ENCODE results near the gene CELA2A.

CELA2A gene

DNA sequence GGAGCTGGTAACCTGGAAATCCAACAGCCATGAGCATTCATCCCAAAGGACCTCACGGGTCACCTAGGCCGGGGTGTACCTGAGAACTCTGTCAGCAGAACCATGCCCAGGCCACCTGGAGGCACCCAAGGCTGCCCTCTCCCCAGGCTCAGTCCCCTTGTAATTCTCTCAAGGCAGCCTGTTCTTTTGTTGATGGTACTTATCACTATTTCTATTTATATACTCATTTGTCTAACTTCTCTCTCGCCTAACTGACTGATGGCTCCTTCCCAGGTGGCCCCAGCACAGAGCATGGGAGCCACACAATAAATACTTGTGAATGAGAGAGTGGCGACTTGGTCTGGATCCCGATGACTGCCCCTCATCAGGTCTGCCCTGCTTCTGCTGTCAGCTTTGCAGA lies 50.7 kb downstream of the CELA2A start:
- no peak for TF ChIP-seq TAF1 (IDR thresholded peaks at IDR 0.05; ENCODE audit: low read depth)
- TF ChIP-seq EP300 (IDR thresholded peaks at IDR 0.05; ENCODE audit: borderline replicate concordance): no peak
- no peak for TF ChIP-seq EGR1 (IDR thresholded peaks at IDR 0.05)
- no peak for TF ChIP-seq ZBTB7A (IDR thresholded peaks at IDR 0.05; ENCODE audit: low read depth)
- TF ChIP-seq RAD21 (IDR thresholded peaks at IDR 0.05; ENCODE audit: low read depth): no peak
- TF ChIP-seq TCF12 (IDR thresholded peaks at IDR 0.05; ENCODE audit: low read depth): no peak
- TF ChIP-seq, protein P1, sequence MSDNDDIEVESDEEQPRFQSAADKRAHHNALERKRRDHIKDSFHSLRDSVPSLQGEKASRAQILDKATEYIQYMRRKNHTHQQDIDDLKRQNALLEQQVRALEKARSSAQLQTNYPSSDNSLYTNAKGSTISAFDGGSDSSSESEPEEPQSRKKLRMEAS (IDR thresholded peaks at IDR 0.05): no peak
- TF ChIP-seq, protein P2, sequence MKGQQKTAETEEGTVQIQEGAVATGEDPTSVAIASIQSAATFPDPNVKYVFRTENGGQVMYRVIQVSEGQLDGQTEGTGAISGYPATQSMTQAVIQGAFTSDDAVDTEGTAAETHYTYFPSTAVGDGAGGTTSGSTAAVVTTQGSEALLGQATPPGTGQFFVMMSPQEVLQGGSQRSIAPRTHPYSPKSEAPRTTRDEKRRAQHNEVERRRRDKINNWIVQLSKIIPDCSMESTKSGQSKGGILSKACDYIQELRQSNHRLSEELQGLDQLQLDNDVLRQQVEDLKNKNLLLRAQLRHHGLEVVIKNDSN (IDR thresholded peaks at IDR 0.05): no peak

DNA sequence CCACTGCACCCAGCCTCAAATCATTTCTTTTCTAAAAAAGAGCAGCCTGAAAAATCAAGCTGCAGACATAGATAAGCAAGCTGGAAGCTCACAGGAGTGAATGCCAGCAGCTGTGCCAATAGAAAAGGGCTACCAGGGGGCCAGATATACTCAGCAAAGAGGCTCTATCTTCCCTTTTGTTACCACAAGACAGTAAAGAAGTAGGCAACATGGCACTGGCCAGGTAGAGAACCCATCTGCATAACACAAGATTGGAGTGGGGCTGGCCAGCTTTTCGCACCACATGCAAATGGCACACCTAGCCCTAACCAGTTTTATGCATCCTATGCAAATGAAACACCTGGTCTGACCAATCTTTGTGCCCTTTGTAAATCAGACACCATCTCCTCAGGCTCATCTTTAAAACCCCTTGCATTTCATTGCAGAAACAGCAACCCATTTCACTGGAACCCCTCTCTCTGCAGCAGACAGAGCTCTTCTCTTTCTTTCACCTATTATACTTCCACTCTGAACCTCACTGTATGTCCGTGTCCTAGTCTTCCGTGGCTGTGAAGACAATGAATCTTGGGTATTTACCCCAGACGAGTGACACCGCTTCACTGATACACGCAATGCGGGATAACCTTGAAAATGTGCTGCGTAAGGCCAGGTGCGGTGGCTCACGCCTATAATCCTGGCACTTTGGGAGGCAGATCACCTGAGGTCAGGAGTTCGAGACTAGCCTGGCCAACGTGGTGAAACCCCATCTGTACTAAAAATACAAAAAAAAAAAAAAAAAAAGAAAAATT lies 52.4 kb downstream of the CELA2A start:
- TF ChIP-seq EGR1 (IDR thresholded peaks at IDR 0.05): no peak
- TF ChIP-seq, protein P3, sequence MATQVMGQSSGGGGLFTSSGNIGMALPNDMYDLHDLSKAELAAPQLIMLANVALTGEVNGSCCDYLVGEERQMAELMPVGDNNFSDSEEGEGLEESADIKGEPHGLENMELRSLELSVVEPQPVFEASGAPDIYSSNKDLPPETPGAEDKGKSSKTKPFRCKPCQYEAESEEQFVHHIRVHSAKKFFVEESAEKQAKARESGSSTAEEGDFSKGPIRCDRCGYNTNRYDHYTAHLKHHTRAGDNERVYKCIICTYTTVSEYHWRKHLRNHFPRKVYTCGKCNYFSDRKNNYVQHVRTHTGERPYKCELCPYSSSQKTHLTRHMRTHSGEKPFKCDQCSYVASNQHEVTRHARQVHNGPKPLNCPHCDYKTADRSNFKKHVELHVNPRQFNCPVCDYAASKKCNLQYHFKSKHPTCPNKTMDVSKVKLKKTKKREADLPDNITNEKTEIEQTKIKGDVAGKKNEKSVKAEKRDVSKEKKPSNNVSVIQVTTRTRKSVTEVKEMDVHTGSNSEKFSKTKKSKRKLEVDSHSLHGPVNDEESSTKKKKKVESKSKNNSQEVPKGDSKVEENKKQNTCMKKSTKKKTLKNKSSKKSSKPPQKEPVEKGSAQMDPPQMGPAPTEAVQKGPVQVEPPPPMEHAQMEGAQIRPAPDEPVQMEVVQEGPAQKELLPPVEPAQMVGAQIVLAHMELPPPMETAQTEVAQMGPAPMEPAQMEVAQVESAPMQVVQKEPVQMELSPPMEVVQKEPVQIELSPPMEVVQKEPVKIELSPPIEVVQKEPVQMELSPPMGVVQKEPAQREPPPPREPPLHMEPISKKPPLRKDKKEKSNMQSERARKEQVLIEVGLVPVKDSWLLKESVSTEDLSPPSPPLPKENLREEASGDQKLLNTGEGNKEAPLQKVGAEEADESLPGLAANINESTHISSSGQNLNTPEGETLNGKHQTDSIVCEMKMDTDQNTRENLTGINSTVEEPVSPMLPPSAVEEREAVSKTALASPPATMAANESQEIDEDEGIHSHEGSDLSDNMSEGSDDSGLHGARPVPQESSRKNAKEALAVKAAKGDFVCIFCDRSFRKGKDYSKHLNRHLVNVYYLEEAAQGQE (IDR thresholded peaks at IDR 0.05; ENCODE audit: low read depth): no peak
- no peak for TF ChIP-seq CEBPB (IDR thresholded peaks at IDR 0.05)
- TF ChIP-seq, protein P2 (IDR thresholded peaks at IDR 0.05): no peak
- TF ChIP-seq, protein P1 (IDR thresholded peaks at IDR 0.05): no peak
- TF ChIP-seq EP300 (IDR thresholded peaks at IDR 0.05; ENCODE audit: borderline replicate concordance): no peak
- TF ChIP-seq RAD21 (IDR thresholded peaks at IDR 0.05; ENCODE audit: low read depth): no peak
- TF ChIP-seq TCF12 (IDR thresholded peaks at IDR 0.05; ENCODE audit: low read depth): no peak
- TF ChIP-seq CREB1 (IDR thresholded peaks at IDR 0.05; ENCODE audit: low read depth): no peak
- no peak for TF ChIP-seq FOXM1 (IDR thresholded peaks at IDR 0.05; ENCODE audit: borderline replicate concordance, low read depth)
- no peak for TF ChIP-seq TAF1 (IDR thresholded peaks at IDR 0.05; ENCODE audit: low read depth)
- TF ChIP-seq YY1 (IDR thresholded peaks at IDR 0.05; ENCODE audit: low read depth): no peak
- no peak for TF ChIP-seq ZBTB7A (IDR thresholded peaks at IDR 0.05; ENCODE audit: low read depth)
- no peak for TF ChIP-seq TEAD4 (IDR thresholded peaks at IDR 0.05)
- TF ChIP-seq NFIC (IDR thresholded peaks at IDR 0.05): no peak

DNA sequence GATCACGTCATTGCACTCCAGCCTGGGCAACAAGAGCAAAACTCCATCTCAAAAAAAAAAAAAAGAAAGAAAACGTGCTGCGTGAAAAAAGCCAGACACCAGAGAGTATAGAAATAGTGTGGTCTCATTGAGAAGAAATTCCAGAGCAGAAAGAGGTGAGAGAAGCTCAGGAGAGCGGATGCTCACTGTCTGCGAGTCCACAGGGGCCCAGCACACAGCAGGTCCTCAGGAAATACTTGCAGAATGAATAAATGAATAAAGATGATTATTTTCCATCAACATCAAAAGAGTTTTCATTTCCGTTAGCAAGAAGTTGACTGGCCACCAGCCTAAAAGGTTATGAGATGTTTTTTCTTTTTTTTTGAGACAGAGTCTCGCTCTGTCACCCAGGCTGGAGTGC lies 53.1 kb downstream of the CELA2A start:
- TF ChIP-seq RAD21 (IDR thresholded peaks at IDR 0.05; ENCODE audit: low read depth): no peak
- no peak for TF ChIP-seq NFIC (IDR thresholded peaks at IDR 0.05)
- TF ChIP-seq CREB1 (IDR thresholded peaks at IDR 0.05; ENCODE audit: low read depth): no peak
- TF ChIP-seq ZBTB7A (IDR thresholded peaks at IDR 0.05; ENCODE audit: low read depth): no peak
- no peak for TF ChIP-seq EGR1 (IDR thresholded peaks at IDR 0.05)
- TF ChIP-seq YY1 (IDR thresholded peaks at IDR 0.05; ENCODE audit: low read depth): no peak
- TF ChIP-seq CEBPB (IDR thresholded peaks at IDR 0.05): no peak
- TF ChIP-seq, protein P3 (IDR thresholded peaks at IDR 0.05; ENCODE audit: low read depth): no peak
- no peak for TF ChIP-seq TCF12 (IDR thresholded peaks at IDR 0.05; ENCODE audit: low read depth)
- TF ChIP-seq TAF1 (IDR thresholded peaks at IDR 0.05; ENCODE audit: low read depth): no peak

DNA sequence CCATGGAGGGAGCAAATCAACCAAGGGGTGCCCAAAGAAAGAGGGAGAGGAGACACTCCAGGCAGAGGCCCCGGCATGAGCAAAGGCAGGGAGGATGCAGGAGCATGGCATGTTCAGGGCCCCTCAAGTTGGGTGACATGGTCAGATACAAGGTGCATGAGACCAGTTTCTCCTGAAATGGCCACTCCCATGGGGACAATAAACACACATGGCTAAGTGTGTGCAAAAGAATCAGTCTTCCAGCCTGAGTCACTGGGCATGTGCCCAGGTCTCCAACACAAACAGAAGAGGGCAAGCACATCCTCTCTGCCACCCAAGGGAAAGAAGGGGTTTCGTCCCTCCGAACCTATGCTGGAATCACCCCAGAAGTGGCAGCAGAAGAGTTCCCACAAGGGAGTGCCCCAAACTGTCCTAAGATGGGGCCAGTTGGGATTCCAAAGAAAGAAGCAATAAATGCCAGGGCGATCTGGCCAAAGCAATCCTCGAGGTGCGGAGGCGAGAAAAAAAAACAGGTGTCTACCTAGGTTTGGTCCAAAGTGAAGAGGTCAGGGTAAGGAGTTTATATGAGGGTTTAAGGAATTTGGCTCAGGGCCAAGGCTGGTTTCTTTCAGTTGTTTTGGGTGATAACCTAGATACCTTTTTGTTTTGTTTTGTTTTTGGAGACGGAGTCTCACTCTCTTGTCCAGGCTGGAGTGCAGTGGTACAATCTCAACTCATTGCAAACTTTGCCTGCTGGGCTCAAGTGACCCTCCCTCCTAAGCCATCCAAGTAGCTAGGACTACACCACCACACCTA lies 54.3 kb downstream of the CELA2A start:
- TF ChIP-seq TEAD4 (IDR thresholded peaks at IDR 0.05) (no peak), EP300 (IDR thresholded peaks at IDR 0.05; ENCODE audit: borderline replicate concordance) (no peak), YY1 (IDR thresholded peaks at IDR 0.05; ENCODE audit: low read depth) (no peak), FOXM1 (IDR thresholded peaks at IDR 0.05; ENCODE audit: borderline replicate concordance, low read depth) (no peak), ZBTB7A (IDR thresholded peaks at IDR 0.05; ENCODE audit: low read depth) (no peak), NFIC (IDR thresholded peaks at IDR 0.05) (no peak)
- TF ChIP-seq, protein P3 (IDR thresholded peaks at IDR 0.05; ENCODE audit: low read depth): no peak

All from Ishikawa (cell line).